ENCODE results near the gene SCAF4.

The SCAF4 gene

DNA sequence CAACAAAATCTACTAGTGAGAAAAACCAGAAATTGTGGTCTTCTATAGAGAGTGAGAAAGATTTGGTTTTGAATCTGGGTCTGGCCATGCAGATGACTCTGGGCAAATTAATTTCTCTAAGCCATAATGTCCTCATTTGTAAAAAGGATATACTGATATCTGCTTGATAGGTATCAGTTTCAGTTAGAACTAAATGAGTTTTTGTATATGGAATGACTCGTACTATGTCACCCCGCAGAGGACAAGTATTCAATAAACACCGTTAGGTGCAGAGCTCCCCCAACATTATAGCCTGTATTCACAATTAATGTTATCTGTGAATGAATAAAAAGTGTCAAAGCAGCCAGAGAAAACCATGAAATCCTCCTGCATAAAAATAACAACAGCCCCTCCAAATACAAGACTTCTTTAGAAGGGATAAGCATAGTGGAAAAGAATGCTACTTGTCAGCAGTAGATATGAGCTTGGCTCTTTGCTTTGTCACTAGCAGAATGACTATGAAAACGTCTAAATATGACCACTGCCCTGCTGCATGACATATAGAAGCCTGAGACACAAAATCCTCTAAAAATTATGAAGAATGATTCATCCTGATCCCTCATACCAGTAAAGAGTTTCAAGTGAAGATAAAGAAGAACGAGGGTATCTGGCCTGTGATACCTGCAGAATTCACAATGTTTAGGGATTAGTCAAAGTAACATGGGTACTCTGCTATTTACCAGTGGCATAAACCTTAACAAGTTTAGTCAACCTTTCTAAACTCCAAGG, 17.8 kb downstream of the SCAF4 start:
- DNase-seq (ENCODE audit: low read depth in 2 of 2): no peak

DNA sequence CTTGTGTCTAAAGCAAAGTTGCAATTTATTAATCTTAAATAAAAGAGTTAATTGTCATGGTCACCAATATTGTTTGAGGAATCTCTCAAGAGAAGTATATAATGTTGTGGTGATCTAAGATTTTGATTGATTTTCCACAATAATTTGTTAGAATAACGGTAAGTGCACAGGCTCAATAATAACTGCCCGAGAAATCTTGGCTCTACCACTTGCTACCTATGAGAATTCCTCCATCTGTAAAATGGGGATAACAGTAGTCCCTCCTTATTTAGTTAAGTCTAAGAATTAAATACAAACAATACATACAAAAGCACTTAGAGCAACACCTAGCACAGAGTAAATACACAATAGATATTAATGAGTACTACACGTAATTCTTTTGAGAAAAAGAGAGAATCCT, 18.8 kb downstream of the SCAF4 start:
- DNase-seq (ENCODE audit: low read depth in 2 of 2): no peak

DNA sequence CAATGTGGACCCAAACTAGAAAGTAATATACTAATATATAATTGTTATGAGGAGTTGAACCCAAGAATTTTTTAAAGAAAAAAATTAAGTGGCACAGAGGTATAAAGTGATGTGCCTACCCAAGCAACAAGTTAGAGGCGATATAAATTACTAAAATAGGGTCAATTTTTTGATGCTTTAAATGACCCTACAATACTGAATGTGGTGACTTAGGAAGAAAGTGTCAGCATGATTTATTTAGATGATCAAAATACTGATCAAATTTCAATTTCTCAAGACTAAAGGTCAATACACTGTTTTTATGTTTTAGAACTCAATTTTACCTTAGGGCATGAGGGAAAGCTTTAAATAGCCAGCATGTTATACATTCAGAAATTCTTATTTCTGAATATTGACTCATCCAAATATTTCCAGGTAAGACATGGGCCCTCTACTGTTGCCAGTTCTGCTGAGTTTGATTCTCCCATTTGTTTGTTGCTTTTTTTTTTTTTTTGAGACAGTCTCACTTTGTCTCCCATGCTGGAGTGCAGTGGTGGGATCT, 20.1 kb downstream of the SCAF4 start:
- DNase-seq (ENCODE audit: low read depth in 2 of 2): no peak

GRCh38 chr21:31711326-31711725, 20.6 kb downstream of the SCAF4 start:
- DNase-seq (ENCODE audit: low read depth in 2 of 2): no peak

- DNase-seq (ENCODE audit: low read depth in 2 of 2): no peak
Measured at GRCh38 chr21:31710586-31710985, 21.3 kb downstream of the SCAF4 start.

GRCh38 chr21:31708541-31708940, 23.4 kb downstream of the SCAF4 start:
- DNase-seq (ENCODE audit: low read depth in 2 of 2): no peak

GRCh38 chr21:31707499-31707898, 24.4 kb downstream of the SCAF4 start:
- DNase-seq (ENCODE audit: low read depth in 2 of 2): no peak

- no peak for DNase-seq (ENCODE audit: low read depth in 2 of 2)
Measured at GRCh38 chr21:31706562-31706961, 25.4 kb downstream of the SCAF4 start.

- no peak for DNase-seq (ENCODE audit: low read depth in 2 of 2)
Measured at GRCh38 chr21:31700040-31700439, 31.9 kb downstream of the SCAF4 start.

- DNase-seq (ENCODE audit: low read depth in 2 of 2): no peak
Measured at GRCh38 chr21:31698461-31698860, 33.5 kb downstream of the SCAF4 start.

- no peak for DNase-seq (ENCODE audit: low read depth in 2 of 2)
Measured at GRCh38 chr21:31696424-31696823, 35.5 kb downstream of the SCAF4 start.

DNA sequence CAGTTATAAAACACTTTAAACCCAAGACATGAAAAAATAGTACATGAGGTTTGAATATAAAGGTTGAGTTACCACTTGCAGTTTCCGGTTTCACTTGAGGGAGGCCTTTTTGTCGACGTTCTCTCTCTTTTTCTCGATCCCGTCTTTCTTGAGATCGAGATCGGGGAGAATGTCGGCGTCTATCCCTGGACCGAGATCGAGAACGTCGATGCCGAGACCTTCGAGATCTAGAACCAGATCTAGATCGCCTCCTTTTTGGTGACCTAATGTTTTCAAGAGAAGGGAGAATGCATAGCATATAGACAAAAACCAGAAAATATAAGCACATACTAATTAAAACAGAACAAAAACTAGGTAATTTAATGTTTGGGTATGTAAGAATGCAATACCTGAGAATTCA, 38.7 kb downstream of the SCAF4 start:
- DNase-seq (ENCODE audit: low read depth in 2 of 2): no peak

DNA sequence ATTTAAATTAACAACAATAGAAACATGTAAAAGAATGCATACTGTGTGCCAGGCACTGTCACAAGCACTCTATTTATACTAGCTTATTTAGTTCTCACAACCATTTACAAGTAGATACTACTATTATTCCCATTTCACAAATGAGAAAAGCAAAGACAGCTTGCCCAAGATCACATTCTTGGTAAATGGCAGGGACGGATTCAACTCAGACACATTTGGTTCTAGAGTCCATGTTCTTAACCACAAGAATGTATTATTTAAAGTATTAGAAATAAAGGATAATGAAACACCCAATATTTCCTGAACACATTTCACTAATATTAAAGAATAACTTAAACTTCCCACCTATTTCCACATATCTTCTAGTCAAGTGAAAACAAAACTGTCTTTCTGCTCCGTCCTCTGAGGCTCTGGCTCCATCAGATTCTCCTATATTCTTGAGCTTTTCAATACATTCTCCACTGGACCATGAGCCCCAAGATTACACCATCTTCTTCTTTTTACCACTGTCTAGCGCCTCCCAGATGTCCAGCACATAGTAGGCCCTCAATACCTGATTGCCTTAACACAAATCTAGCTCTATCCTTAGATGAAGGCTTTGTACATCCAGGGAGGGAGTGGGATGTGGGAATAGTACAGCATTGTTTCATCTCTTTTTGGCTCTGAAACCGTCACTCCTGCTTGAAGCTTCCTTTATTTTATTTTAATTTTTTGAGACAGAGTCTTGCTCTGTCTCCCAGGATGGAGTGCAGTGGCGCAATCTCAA, 43.1 kb downstream of the SCAF4 start:
- no peak for DNase-seq (ENCODE audit: low read depth in 2 of 2)

- DNase-seq (ENCODE audit: low read depth in 2 of 2): no peak
Measured at GRCh38 chr21:31687108-31687507, 44.8 kb downstream of the SCAF4 start.

GRCh38 chr21:31686272-31686915, 45.5 kb downstream of the SCAF4 start:
- no peak for DNase-seq (ENCODE audit: low read depth in 2 of 2)

- DNase-seq (ENCODE audit: low read depth in 2 of 2): no peak
Measured at GRCh38 chr21:31684918-31685317, 47.0 kb downstream of the SCAF4 start.

DNA sequence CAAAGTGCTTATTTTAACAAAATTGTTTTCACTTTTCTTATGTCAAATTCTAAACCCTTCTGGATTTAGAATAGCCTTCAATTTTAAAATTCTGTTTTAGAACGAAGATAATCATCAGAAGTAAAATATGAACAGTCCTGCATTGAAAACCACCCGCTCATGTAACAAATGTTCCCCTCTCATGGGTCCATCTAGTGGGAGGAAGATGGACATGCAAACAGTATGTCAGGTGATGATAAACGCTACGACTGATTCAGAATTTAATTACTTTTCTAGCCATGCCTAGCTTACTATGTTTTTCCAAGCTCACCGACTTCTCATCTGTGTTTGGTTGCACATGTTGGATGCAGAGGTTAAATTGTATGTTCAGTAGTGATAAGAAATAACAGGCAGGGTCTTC, 48.9 kb downstream of the SCAF4 start:
- DNase-seq (ENCODE audit: low read depth in 2 of 2): no peak

DNA sequence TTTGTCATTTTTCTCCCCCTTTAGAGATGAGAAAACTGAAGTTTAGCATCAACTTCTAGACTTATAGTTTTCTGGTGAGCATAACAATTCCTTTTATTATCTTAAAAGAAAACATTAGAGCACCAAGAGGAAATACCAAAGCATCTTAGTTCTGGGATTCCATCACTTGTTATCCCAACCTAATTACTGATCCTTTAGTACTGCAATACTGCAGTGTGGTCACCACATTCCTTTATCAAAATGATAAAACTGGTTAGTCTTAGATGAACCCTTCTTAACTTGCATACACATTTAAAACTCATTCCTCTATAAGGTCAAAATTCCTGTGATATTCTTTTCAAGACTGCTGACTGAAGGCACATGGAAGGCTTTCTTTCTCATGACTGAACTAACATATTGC, 49.3 kb downstream of the SCAF4 start:
- no peak for DNase-seq (ENCODE audit: low read depth in 2 of 2)

- no peak for DNase-seq (ENCODE audit: low read depth in 2 of 2)
Measured at GRCh38 chr21:31678478-31678877, 53.4 kb downstream of the SCAF4 start.

- no peak for DNase-seq (ENCODE audit: low read depth in 2 of 2)
Measured at GRCh38 chr21:31677047-31677446, 54.9 kb downstream of the SCAF4 start.

DNA sequence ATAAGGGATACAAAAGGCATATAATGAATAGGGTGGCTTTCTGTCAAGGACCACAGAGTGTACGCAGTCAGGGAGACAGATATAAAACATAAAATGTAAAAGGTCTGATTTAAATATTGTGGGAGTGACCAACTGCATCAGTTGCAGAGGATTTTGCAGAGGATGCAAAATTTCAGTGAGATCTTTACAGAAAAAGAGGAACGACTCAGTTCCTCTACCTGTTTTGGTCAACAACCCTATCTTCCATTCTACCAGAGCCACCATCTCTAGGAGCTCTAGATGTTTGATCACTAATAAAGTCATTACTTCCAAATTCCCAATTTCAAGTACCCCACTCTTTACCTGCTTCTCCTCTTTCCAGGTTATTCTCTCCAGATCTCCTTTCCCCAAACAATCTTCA, 56.0 kb downstream of the SCAF4 start:
- DNase-seq (ENCODE audit: low read depth in 2 of 2): no peak

- no peak for DNase-seq (ENCODE audit: low read depth in 2 of 2)
Measured at GRCh38 chr21:31675318-31675717, 56.6 kb downstream of the SCAF4 start.
